Transverse colon (tissue), 4 donors: ENCODE data around the gene GGACT. TPM values are rescaled to one million over a fixed set of nuclear protein-coding genes. Genes with fewer than 3 reads are reported as not detected.

Source experiments
- DNase-seq: peaks from one replicate; pipeline ENCODE4 v3.0.0-alpha.2; 2019
- H3K27ac ChIP-seq, 4 donors: fragments of 200-600 bp; sonication (generic); 2 replicates each; pipeline ENCODE4 v1.5.1; 2016 to 2018; ENCODE audit warnings: inconsistent platforms in 4 of 4
- H3K27me3 ChIP-seq: fragments of 200-600 bp; sonication (generic); 2 replicates; pipeline ENCODE4 v1.5.1; 2017; ENCODE audit warnings: inconsistent platforms
- H3K36me3 ChIP-seq, 4 donors: fragments of 200-600 bp; sonication (generic); 2 replicates each; pipeline ENCODE4 v1.5.1; 2017 to 2019; ENCODE audit warnings: inconsistent platforms in 4 of 4
- H3K4me1 ChIP-seq, 4 donors: fragments of 200-600 bp; sonication (generic); 2 replicates each; pipeline ENCODE4 v1.5.1; 2017 to 2020; ENCODE audit warnings: inconsistent platforms in 4 of 4
- H3K4me3 ChIP-seq, 4 donors: fragments of 200-600 bp; sonication (generic); 1 replicate in 1 of 4; 2 replicates in 3 of 4; pipeline versions ENCODE4 v1.5.1 to v1.6.1; 2017 to 2019; ENCODE audit warnings: inconsistent platforms in 4 of 4
- H3K9me3 ChIP-seq, 2 donors: fragments of 200-600 bp; sonication (generic); 2 replicates each; pipeline ENCODE4 v1.5.1; 2017 to 2019; ENCODE audit warnings: inconsistent platforms in 2 of 2
- EP300 ChIP-seq: sonication (generic); formaldehyde crosslinking; IDR thresholded peaks from one replicate; pipeline ENCODE4 v1.6.1; 2017; ENCODE audit warnings: antibody characterized with exemption, low read depth
- POLR2A ChIP-seq: fragments of 450-650 bp; IDR thresholded peaks from one replicate; pipeline ENCODE4 v1.6.1; 2016; ENCODE audit warnings: antibody characterized with exemption, mild to moderate bottlenecking, moderate library complexity
- POLR2AphosphoS5 ChIP-seq, 3 donors: sonication (generic); formaldehyde crosslinking; IDR thresholded peaks; one replicate each; pipeline ENCODE4 v1.6.1; 2016; ENCODE audit warnings: antibody characterized with exemption in 3 of 3
- WGBS, 2 donors: methylation state at CpG; one replicate each; pipeline ENCODE4 v1.1.5; 2018; ENCODE audit warnings: low coverage in 1 of 2; 5-methylcytosine and 5-hydroxymethylcytosine counted together
- in situ Hi-C, 4 donors: fragments of 200-750 bp; cut with MboI; loops; one replicate each; pipeline versions ENCODE4 v1.15.0 to v1.15.1; 2017; ENCODE audit warnings: low sequenced_read_pairs in 3 of 4, low pct_ligation_motif_present in 1 of 4, low pct_unique_long_range_greater_than_20kb in 1 of 4
- intact Hi-C: fragments of 100-400 bp; cut with DNase I; formaldehyde crosslinking; loops from one replicate; pipeline ENCODE4 v1.15.1; 2023; ENCODE audit warnings: low total_unique reads
- total RNA-seq, 4 donors: library from RNA; depleted of rRNA; stranded (reverse); fragments of >200 nt; gene quantifications; one replicate each; pipeline ENCODE4 v1.1.0, GENCODE V29; 2016
- TF ChIP-seq, protein P1 (sequence below), 5 experiments: fragments of 200-600 bp in 3 of 5; fragments of 450-650 bp in 2 of 5; sonication (generic) in 3 of 5; IDR thresholded peaks; 1 replicate in 2 of 5; 2 replicates in 3 of 5; pipeline ENCODE4 v1.5.1; 2016 to 2017; ENCODE audit warnings: antibody characterized with exemption in 5 of 5, inconsistent platforms in 3 of 5, mild to moderate bottlenecking in 2 of 5, moderate library complexity in 1 of 5

The GGACT gene
- total RNA-seq, 4 donors from 2014 or later, result 6.4 to 9.2 (median 8.8) TPM; not detected in 1

GRCh38 chr13:100566543-100566942, 22.0 kb downstream of the GGACT start:
- WGBS, 2 donors, result 67 to 81% methylated on average over 2 to 5 of the region's 6 CpGs
- Histone ChIP-seq H3K4me3 (no peak overlapping the region), H3K9me3 (no peaks in the 10 kb centered on the region), H3K4me1 (no peaks in the 10 kb centered on the region), H3K27me3 (no peaks in the 10 kb centered on the region), H3K36me3 (no peaks in the 10 kb centered on the region), H3K27ac (no peak overlapping the region)
- TF ChIP-seq POLR2AphosphoS5 (IDR thresholded peaks at IDR 0.05), result no peak
- no peak for DNase-seq
- intact Hi-C loops (no loop called here), in situ Hi-C loops (loop anchor here in 1 of 4 donors (25.0 kb wide), 1 partner anchor 546 kb away; no protein-coding TSS in a partner anchor)

- intact Hi-C loops (no loop called here), in situ Hi-C loops (loop anchor here in 1 of 4 donors (25.0 kb wide), 1 partner anchor 547 kb away; no protein-coding TSS in a partner anchor)
- Histone ChIP-seq H3K4me1 (no peaks in the 10 kb centered on the region), H3K27me3 (no peaks in the 10 kb centered on the region), H3K9me3 (no peaks in the 10 kb centered on the region), H3K27ac (no peak overlapping the region), H3K4me3 (no peak overlapping the region), H3K36me3 (no peaks in the 10 kb centered on the region)
- DNase-seq, result no peak
- WGBS, 2 donors, result 63 to 93% methylated on average over 3 to 8 of the region's 8 CpGs
- TF ChIP-seq POLR2A, result no peak
- no peak for TF ChIP-seq EP300
- no peak for TF ChIP-seq POLR2AphosphoS5 (IDR thresholded peaks at IDR 0.05)
- TF ChIP-seq, protein P1, sequence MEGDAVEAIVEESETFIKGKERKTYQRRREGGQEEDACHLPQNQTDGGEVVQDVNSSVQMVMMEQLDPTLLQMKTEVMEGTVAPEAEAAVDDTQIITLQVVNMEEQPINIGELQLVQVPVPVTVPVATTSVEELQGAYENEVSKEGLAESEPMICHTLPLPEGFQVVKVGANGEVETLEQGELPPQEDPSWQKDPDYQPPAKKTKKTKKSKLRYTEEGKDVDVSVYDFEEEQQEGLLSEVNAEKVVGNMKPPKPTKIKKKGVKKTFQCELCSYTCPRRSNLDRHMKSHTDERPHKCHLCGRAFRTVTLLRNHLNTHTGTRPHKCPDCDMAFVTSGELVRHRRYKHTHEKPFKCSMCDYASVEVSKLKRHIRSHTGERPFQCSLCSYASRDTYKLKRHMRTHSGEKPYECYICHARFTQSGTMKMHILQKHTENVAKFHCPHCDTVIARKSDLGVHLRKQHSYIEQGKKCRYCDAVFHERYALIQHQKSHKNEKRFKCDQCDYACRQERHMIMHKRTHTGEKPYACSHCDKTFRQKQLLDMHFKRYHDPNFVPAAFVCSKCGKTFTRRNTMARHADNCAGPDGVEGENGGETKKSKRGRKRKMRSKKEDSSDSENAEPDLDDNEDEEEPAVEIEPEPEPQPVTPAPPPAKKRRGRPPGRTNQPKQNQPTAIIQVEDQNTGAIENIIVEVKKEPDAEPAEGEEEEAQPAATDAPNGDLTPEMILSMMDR (IDR thresholded peaks at IDR 0.05), result no peak
These were observed 23.3 kb downstream of the GGACT start for GRCh38 chr13:100565286-100565685.

DNA sequence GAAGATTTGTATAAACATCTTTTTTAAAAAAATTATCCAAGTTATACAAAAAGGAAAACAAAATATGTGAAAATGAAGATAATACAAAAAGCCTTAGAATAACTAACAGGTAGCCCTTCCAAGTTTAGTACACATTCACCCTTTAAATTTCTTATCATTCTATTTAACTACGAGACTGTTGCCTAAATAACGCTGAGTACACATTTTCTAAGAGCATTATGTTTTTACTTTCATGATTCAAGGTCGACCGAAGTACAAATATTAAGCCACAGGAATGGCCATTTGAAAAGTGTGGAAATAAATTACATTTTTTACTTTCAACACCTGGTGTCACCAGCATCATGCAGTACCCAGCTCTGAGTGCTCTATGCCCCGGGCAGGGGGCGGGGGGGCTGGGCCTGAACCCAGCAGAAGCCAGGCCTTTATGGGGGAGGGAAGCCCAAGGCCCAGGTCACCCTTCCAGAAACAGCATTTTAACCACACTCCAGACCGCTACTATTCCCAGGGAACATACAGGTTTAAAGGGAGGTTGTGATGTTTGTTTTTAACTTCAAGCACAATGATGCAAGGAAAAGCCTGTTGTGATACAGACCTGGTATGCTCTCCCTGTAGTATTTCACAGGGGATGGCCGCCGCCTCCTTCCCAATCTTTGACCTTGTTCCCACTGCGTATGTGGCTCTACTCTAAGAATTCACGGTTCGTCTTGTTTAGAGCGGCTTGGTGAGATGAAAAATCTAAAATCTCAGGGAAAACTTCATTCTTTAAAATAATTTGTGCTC, 24.0 kb downstream of the GGACT start:
- no peak overlapping the region for H3K27ac ChIP-seq
- WGBS, 2 donors, result 88 to 92% methylated on average over 8 to 13 of the region's 13 CpGs
- in situ Hi-C loops, result loop anchor here in 1 of 4 donors (25.0 kb wide), 1 partner anchor 548 kb away; no protein-coding TSS in a partner anchor

DNA sequence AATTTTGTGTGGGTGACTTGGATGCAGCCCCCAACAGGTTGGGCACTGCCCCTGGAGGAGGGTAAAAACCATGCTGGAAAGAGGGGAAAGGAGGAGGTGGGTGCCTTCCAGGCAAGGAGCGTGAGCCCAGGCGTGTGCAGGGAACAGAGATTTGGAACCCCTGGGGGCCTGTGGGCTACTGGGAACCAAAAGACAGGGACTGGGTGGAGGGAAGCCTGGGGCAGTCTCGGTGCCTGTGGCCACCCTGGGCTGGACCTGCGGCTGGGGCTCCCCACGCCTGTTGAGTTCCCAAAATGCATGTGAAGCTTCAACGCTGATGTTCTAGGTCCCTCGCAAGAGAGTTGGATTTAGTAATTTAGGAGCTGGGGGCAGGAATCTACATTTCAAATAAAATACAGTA, 24.8 kb downstream of the GGACT start:
- in situ Hi-C loops, result loop anchor here in 1 of 4 donors (25.0 kb wide), 1 partner anchor 549 kb away; no protein-coding TSS in a partner anchor
- H3K36me3 ChIP-seq, result no peaks in the 10 kb centered on the region
- WGBS, 2 donors, result 92% methylated on average over 4 to 7 of the region's 7 CpGs

More for the DNA sequence above, 24.0 kb downstream of the GGACT start:
- DNase-seq, result no peak
- no peaks in the 10 kb centered on the region for H3K36me3 ChIP-seq
- H3K9me3 ChIP-seq, result no peaks in the 10 kb centered on the region
- no peaks in the 10 kb centered on the region for H3K27me3 ChIP-seq
- no peaks in the 10 kb centered on the region for H3K4me1 ChIP-seq
- intact Hi-C loops, result no loop called here
- H3K4me3 ChIP-seq, result no peak overlapping the region
- no peak for TF ChIP-seq EP300
- TF ChIP-seq POLR2A, result no peak
- TF ChIP-seq, protein P1 (IDR thresholded peaks at IDR 0.05), result no peak
- TF ChIP-seq POLR2AphosphoS5 (IDR thresholded peaks at IDR 0.05), result no peak

More for the DNA sequence above, 24.8 kb downstream of the GGACT start:
- no peak overlapping the region for H3K27ac ChIP-seq
- H3K4me1 ChIP-seq, result no peaks in the 10 kb centered on the region
- no peaks in the 10 kb centered on the region for H3K27me3 ChIP-seq
- intact Hi-C loops, result no loop called here
- DNase-seq, result no peak
- H3K4me3 ChIP-seq, result no peak overlapping the region
- H3K9me3 ChIP-seq, result no peaks in the 10 kb centered on the region
- no peak for TF ChIP-seq EP300
- TF ChIP-seq POLR2A, result no peak
- TF ChIP-seq, protein P1 (IDR thresholded peaks at IDR 0.05), result no peak
- TF ChIP-seq POLR2AphosphoS5 (IDR thresholded peaks at IDR 0.05), result no peak
